OCI-M2 (cell line): ENCODE results near the gene STXBP5.

ENCODE experiments used
- DNase-seq: peaks from one replicate; lab custom pipeline; 2025; ENCODE audit not compliant: unreplicated experiment; lab: John Stamatoyannopoulos, UW

STXBP5 gene

GRCh38 chr6:147287869-147288271, 83.7 kb downstream of the STXBP5 start:
- DNase-seq: no peak

GRCh38 chr6:147297124-147297523, 92.9 kb downstream of the STXBP5 start:
- DNase-seq: no peak

- no peak for DNase-seq
Observed at GRCh38 chr6:147297663-147298316, 93.6 kb downstream of the STXBP5 start.

GRCh38 chr6:147298461-147298860, 94.2 kb downstream of the STXBP5 start:
- DNase-seq: no peak

- no peak for DNase-seq
Observed at GRCh38 chr6:147299035-147299434, 94.8 kb downstream of the STXBP5 start.

- no peak for DNase-seq
Observed at GRCh38 chr6:147301070-147301469, 96.9 kb downstream of the STXBP5 start.

GRCh38 chr6:147304016-147304415, 99.8 kb downstream of the STXBP5 start:
- DNase-seq: no peak

GRCh38 chr6:147310521-147310920, 106.3 kb downstream of the STXBP5 start:
- DNase-seq: no peak

GRCh38 chr6:147311218-147311617, 107.0 kb downstream of the STXBP5 start:
- no peak for DNase-seq

- DNase-seq: no peak
Observed at GRCh38 chr6:147321260-147321659, 117.0 kb downstream of the STXBP5 start.

- no peak for DNase-seq
Observed at GRCh38 chr6:147322299-147323162, 118.3 kb downstream of the STXBP5 start.

- no peak for DNase-seq
Observed at GRCh38 chr6:147325557-147325956, 121.3 kb downstream of the STXBP5 start.

- DNase-seq: no peak
Observed at GRCh38 chr6:147331401-147331800, 127.2 kb downstream of the STXBP5 start.

GRCh38 chr6:147337921-147338320, 133.7 kb downstream of the STXBP5 start:
- DNase-seq: no peak

- DNase-seq: no peak
Observed at GRCh38 chr6:147341486-147341885, 137.3 kb downstream of the STXBP5 start.

GRCh38 chr6:147345902-147346301, 141.7 kb downstream of the STXBP5 start:
- no peak for DNase-seq

GRCh38 chr6:147347179-147347881, 143.1 kb downstream of the STXBP5 start:
- no peak for DNase-seq

- no peak for DNase-seq
Observed at GRCh38 chr6:147347882-147348575, 143.8 kb downstream of the STXBP5 start.

GRCh38 chr6:147361311-147361981, 157.2 kb downstream of the STXBP5 start:
- DNase-seq: no peak

- DNase-seq: no peak
Observed at GRCh38 chr6:147366290-147366689, 162.1 kb downstream of the STXBP5 start.

- DNase-seq: no peak
Observed at GRCh38 chr6:147371325-147371724, 167.1 kb downstream of the STXBP5 start.
